HepG2 (cell line): ENCODE measurements around the gene CCNB1IP1. TPM values are rescaled to one million over a fixed set of nuclear protein-coding genes. Genes with fewer than 3 reads are reported as not detected.

Experiments
- ATAC-seq: fragments of 200-7000 bp; cut with Tn5 transposase; 3 replicates; pipeline ENCODE4 v1.9.1; 2020; ENCODE audit warnings: mild to moderate bottlenecking, moderate library complexity
- BruUV-seq: library from RNA; stranded (reverse); fragments of 400-500 nt; replicated peaks from 2 replicates; lab custom pipeline; 2021; lab: Mats Ljungman, UMichigan
- CTCF ChIA-PET: fragments of 300-600 bp; formaldehyde crosslinking; extraction: SDS; loops from one replicate; lab custom pipeline; 2021; ENCODE audit warnings: low total read pairs, inconsistent platforms, low intra/inter-chr PET ratio; lab: Yijun Ruan, JAX
- POLR2A ChIA-PET: fragments of 350-600 bp; sonication (Branson Sonifier 250); formaldehyde crosslinking; loops from one replicate; lab custom pipeline; 2020; ENCODE audit warnings: antibody characterized with exemption, inconsistent platforms; lab: Yijun Ruan, JAX
- DNase-seq: peaks from one replicate; pipeline ENCODE4 v3.0.0-alpha.2; 2015; ENCODE audit warnings: low spot score
- FAIRE-seq: peaks from 3 replicates; lab custom pipeline; 2011; peaks lifted over from hg19 to GRCh38; lab: Jason Lieb, UNC
- H2AFZ ChIP-seq: one replicate; pipeline ENCODE4 v1.6.1; 2011; ENCODE audit warnings: low read length, inconsistent platforms
- H3K27ac ChIP-seq: fragments of 300-600 bp; 3 replicates; pipeline ENCODE4 v1.8.0; 2011; ENCODE audit warnings: mixed run types, mild to moderate bottlenecking, mixed read lengths, low read length, inconsistent platforms; ENCODE audit not compliant: insufficient read depth; ENCODE audit errors: extremely low read length
- H3K27me3 ChIP-seq, 2 experiments: fragments of 200-600 bp in 1 of 2; 2 replicates in 1 of 2; 3 replicates in 1 of 2; pipeline versions ENCODE4 v1.6.0 to v1.8.0; 2011; ENCODE audit warnings: low read length in 2 of 2, mild to moderate bottlenecking in 2 of 2, moderate library complexity in 2 of 2, inconsistent platforms in 1 of 2; ENCODE audit not compliant: insufficient read depth in 2 of 2, control insufficient read depth in 1 of 2
- H3K36me3 ChIP-seq, 2 experiments: fragments of 200-600 bp in 1 of 2; replicated peaks in 1 of 2; 2 replicates in 1 of 2; 3 replicates in 1 of 2; pipeline versions ENCODE4 v1.5.1 to v1.8.0; 2011; ENCODE audit warnings: low read length in 2 of 2, inconsistent platforms in 1 of 2; ENCODE audit not compliant: insufficient read depth in 2 of 2, control insufficient read depth in 1 of 2
- H3K4me1 ChIP-seq: 2 replicates; pipeline ENCODE4 v1.5.1; 2012; ENCODE audit warnings: low read length, inconsistent platforms; ENCODE audit not compliant: insufficient read depth
- H3K4me2 ChIP-seq: 2 replicates; pipeline ENCODE4 v1.6.0; 2011; ENCODE audit warnings: low read depth, low read length, inconsistent platforms
- H3K4me3 ChIP-seq, 3 experiments: fragments of 200-600 bp in 1 of 3; sonication (generic), shearing (Covaris generic) in 1 of 3; replicated peaks in 1 of 3; 2 replicates each; pipeline ENCODE4 v1.5.1; 2011 to 2016; ENCODE audit warnings: low read length in 3 of 3, inconsistent platforms in 2 of 3, low read depth in 2 of 3, mild to moderate bottlenecking in 2 of 3, control low read depth in 1 of 3, mixed read lengths in 1 of 3; ENCODE audit not compliant: insufficient read depth in 1 of 3
- H3K79me2 ChIP-seq: one replicate; pipeline ENCODE4 v1.6.1; 2011; ENCODE audit warnings: low read length, inconsistent platforms; ENCODE audit not compliant: insufficient read depth
- H3K9ac ChIP-seq: 2 replicates; pipeline ENCODE4 v1.6.0; 2011; ENCODE audit warnings: mild to moderate bottlenecking, low read depth, low read length, inconsistent platforms; ENCODE audit not compliant: insufficient read depth
- H3K9me3 ChIP-seq: 2 replicates; pipeline ENCODE4 v1.5.1; 2012; ENCODE audit warnings: mild to moderate bottlenecking, low read length
- H4K20me1 ChIP-seq: 2 replicates; pipeline ENCODE4 v1.6.0; 2011; ENCODE audit warnings: inconsistent platforms, mild to moderate bottlenecking, low read length, moderate library complexity; ENCODE audit not compliant: insufficient read depth
- BRCA1 ChIP-seq: sonication (generic); formaldehyde crosslinking; IDR thresholded peaks from 2 replicates; pipeline ENCODE4 v1.4.0; 2020; ENCODE audit warnings: missing genetic modification reagents
- HHEX ChIP-seq: IDR thresholded peaks from 2 replicates; pipeline ENCODE4 v1.6.1; 2016; ENCODE audit warnings: control low read depth
- ISL2 ChIP-seq: sonication (generic); formaldehyde crosslinking; IDR thresholded peaks from 2 replicates; pipeline ENCODE4 v1.5.0; 2020; ENCODE audit warnings: missing genetic modification reagents
- KLF16 ChIP-seq, 2 experiments: sonication (generic) in 1 of 2; formaldehyde crosslinking in 1 of 2; IDR thresholded peaks; 2 replicates each; pipeline versions ENCODE4 v1.6.1 to v1.8.0; 2016 to 2023; ENCODE audit warnings: missing genetic modification reagents in 2 of 2, missing compliant biosample characterization in 1 of 2
- MBD4 ChIP-seq: IDR thresholded peaks from 2 replicates; pipeline ENCODE4 v1.6.1; 2012; ENCODE audit warnings: low read length, inconsistent platforms, borderline replicate concordance
- NAIF1 ChIP-seq: sonication (generic); formaldehyde crosslinking; IDR thresholded peaks from 2 replicates; pipeline ENCODE4 v1.5.0; 2020; ENCODE audit warnings: mild to moderate bottlenecking, missing genetic modification reagents, borderline replicate concordance
- PAX8 ChIP-seq: sonication (generic); formaldehyde crosslinking; IDR thresholded peaks from 2 replicates; pipeline ENCODE4 v1.8.0; 2022; ENCODE audit warnings: mild to moderate bottlenecking, missing genetic modification reagents, borderline replicate concordance
- PRDM15 ChIP-seq: sonication (generic); formaldehyde crosslinking; IDR thresholded peaks from 2 replicates; pipeline ENCODE4 v1.4.0; 2020; ENCODE audit warnings: missing genetic modification reagents
- SIN3A ChIP-seq: IDR thresholded peaks from 2 replicates; pipeline ENCODE4 v1.6.1; 2011; ENCODE audit warnings: low read depth, mild to moderate bottlenecking, control low read depth, low read length, borderline replicate concordance
- SIN3B ChIP-seq: fragments of 150-350 bp; IDR thresholded peaks from 2 replicates; pipeline ENCODE4 v1.6.1; 2014; ENCODE audit warnings: low read length
- SIX1 ChIP-seq: sonication (generic); formaldehyde crosslinking; IDR thresholded peaks from 2 replicates; pipeline ENCODE4 v1.4.0; 2020; ENCODE audit warnings: missing genetic modification reagents, borderline replicate concordance
- SNAPC5 ChIP-seq: sonication (generic); formaldehyde crosslinking; IDR thresholded peaks from 2 replicates; pipeline ENCODE4 v1.8.1; 2023; ENCODE audit warnings: mild to moderate bottlenecking, missing genetic modification reagents, borderline replicate concordance
- TEAD3 ChIP-seq: optimal IDR thresholded peaks from 2 replicates; pipeline ENCODE3; 2016; ENCODE audit warnings: borderline replicate concordance
- ZIK1 ChIP-seq: sonication (generic); formaldehyde crosslinking; IDR thresholded peaks from 2 replicates; pipeline ENCODE4 v1.5.0; 2020; ENCODE audit warnings: mild to moderate bottlenecking, low read depth, missing genetic modification reagents, borderline replicate concordance
- ZKSCAN8 ChIP-seq: IDR thresholded peaks from 2 replicates; pipeline ENCODE4 v1.6.1; 2016; ENCODE audit warnings: borderline replicate concordance, missing genetic modification reagents, missing compliant biosample characterization
- ZNF264 ChIP-seq: sonication (generic); formaldehyde crosslinking; IDR thresholded peaks from 2 replicates; pipeline ENCODE4 v1.4.0; 2020; ENCODE audit warnings: missing genetic modification reagents
- ZNF766 ChIP-seq: sonication (generic); formaldehyde crosslinking; IDR thresholded peaks from 2 replicates; pipeline ENCODE4 v1.5.0; 2020; ENCODE audit warnings: missing genetic modification reagents, borderline replicate concordance
- WGBS: methylation state at CpG from one replicate; pipeline ENCODE4 v1.1.6; 2017; ENCODE audit warnings: low lambda C conversion rate; 5-methylcytosine and 5-hydroxymethylcytosine counted together
- in situ Hi-C: cut with HindIII; loops from 2 replicates; pipeline ENCODE4 v1.10.0; 2017; ENCODE audit warnings: low pct_unique_long_range_greater_than_20kb; ENCODE audit not compliant: extremely low pct_ligation_motif_present
- intact Hi-C: fragments of 100-400 bp; cut with micrococcal nuclease; formaldehyde crosslinking; loops from one replicate; pipeline ENCODE4 v1.10.0; 2022; ENCODE audit not compliant: unreplicated experiment
- polyA plus RNA-seq, 8 experiments: library from polyadenylated mRNA; depleted of rRNA in 3 of 8; stranded (reverse) in 7 of 8; unstranded in 1 of 8; fragments of >200 nt; fragmentation: Illumina TruSeq in 4 of 8; extraction: Trizol in 4 of 8; gene quantifications; 2 replicates each; pipeline versions ENCODE4 v1.2.1 to v1.2.3, GENCODE V29; 2011 to 2016; ENCODE audit warnings: low read depth in 4 of 8, missing spikeins in 1 of 8, mixed read lengths in 1 of 8; ENCODE audit not compliant: insufficient read depth in 1 of 8
- total RNA-seq, 5 experiments: library from RNA; depleted of rRNA; stranded (reverse); fragments of >200 nt; fragmentation: Illumina TruSeq; extraction: Trizol; gene quantifications; 2 replicates each; pipeline ENCODE4 v1.2.3, GENCODE V29; 2016; ENCODE audit warnings: low read depth in 1 of 5

The CCNB1IP1 gene
- total and polyA plus RNA-seq, 2 of the 13 experiments (the other 11 are each of a cell fraction or from before 2014, with no cell fraction given), result 98.3 to 125 TPM

- intact Hi-C loops, result loop anchor here (2.0 kb wide), 3 partner anchors 44 to 276 kb away; partner anchors contain the start of genes APEX1 and OSGEP
- in situ Hi-C loops, result loop anchor here (25.0 kb wide), 2 partner anchors 130 to 655 kb away; partner anchors contain the start of genes APEX1, METTL17, OSGEP and PIP4P1
Measured at GRCh38 chr14:20332431-20332787, 670 bp downstream of the CCNB1IP1 start.

More at GRCh38 chr14:20332431-20332787, 670 bp downstream of the CCNB1IP1 start:
- DNase-seq (peak; percentile 42), ATAC-seq (peak; percentile 45)
- peaks cover 0 to 15% of the 10 kb centered on the region in 2 experiments; a peak in 2 of 5 replicates for H3K36me3 ChIP-seq
- WGBS, result 0% methylated on average over 4 of the region's 4 CpGs
- no peaks in the 10 kb centered on the region; a peak in 1 of 5 replicates for H3K27me3 ChIP-seq
- H2AFZ ChIP-seq, result peak overlapping the region; percentile 1
- peak overlapping the region; percentile 82 for H3K9ac ChIP-seq
- peaks cover 26% of the 10 kb centered on the region for H4K20me1 ChIP-seq
- TF ChIP-seq BRCA1, result 0 out of 2 replicates have a peak, but pooled peaks have one; percentile 51
- TF ChIP-seq SNAPC5 (CRISPR knock-in tag), result 0 out of 2 replicates have a peak, but pooled peaks have one; percentile 21
- 0 out of 2 replicates have a peak, but pooled peaks have one; percentile 8 for TF ChIP-seq SIX1 (CRISPR knock-in tag)
- TF ChIP-seq ZIK1 (CRISPR knock-in tag), result no peak
- no peak for TF ChIP-seq PAX8 (CRISPR knock-in tag)
- TF ChIP-seq NAIF1 (CRISPR knock-in tag), result 0 out of 2 replicates have a peak, but pooled peaks have one; percentile 7
- 0 out of 2 replicates have a peak, but pooled peaks have one; percentile 13 for TF ChIP-seq MBD4
- TF ChIP-seq TEAD3, result peak; percentile 19
- peak; percentile 50; the same call in 1 of the 2 replicates for TF ChIP-seq SIN3A
- TF ChIP-seq SIN3B, result peak; percentile 86
- 0 out of 2 replicates have a peak, but pooled peaks have one; percentile 37 for TF ChIP-seq ISL2 (CRISPR knock-in tag)
- no peak for TF ChIP-seq ZNF766 (CRISPR knock-in tag)
- TF ChIP-seq ZNF264 (CRISPR knock-in tag), result 0 out of 2 replicates have a peak, but pooled peaks have one; percentile 5
- no peak for TF ChIP-seq HHEX (CRISPR knock-in tag)
- TF ChIP-seq KLF16 (CRISPR knock-in tag; IDR thresholded peaks at IDR 0.05), result 0 out of 4 replicates have a peak, but pooled peaks of 1 of the 2 experiments have one; percentile 19
- peak; percentile 11; the same call in 1 of the 2 replicates for TF ChIP-seq ZKSCAN8 (CRISPR knock-in tag)
- TF ChIP-seq PRDM15 (CRISPR knock-in tag), result peak; percentile 80; the same call in 1 of the 2 replicates
- TF ChIP-seq, all 625 proteins: peak for 13
- Histone ChIP-seq H3K27ac (peak overlapping the region; percentile 79), H3K79me2 (peaks cover 55% of the 10 kb centered on the region), H3K4me3 (peak overlapping the region; percentile 59 to 78 (median 75)), H3K4me2 (peak overlapping the region; percentile 78), H3K9me3 (no peaks in the 10 kb centered on the region), H3K4me1 (peaks cover 62% of the 10 kb centered on the region)
- POLR2A ChIA-PET, result interaction anchor here (1.0 to 9.8 kb wide), 4 partner anchors 10 to 281 kb away, joined by 5 to 139 read pairs (median 8); partner anchors contain the start of genes APEX1, OSGEP, PARP2 and PIP4P1
- no peak for FAIRE-seq
- CTCF ChIA-PET, result no interaction called here
- no TSS peak for BruUV-seq
